Keratinocyte (primary cell): ENCODE measurements around the gene SNX13.

Experiments used
- CTCF ChIP-seq, 3 experiments: IDR thresholded peaks in 1 of 3; conservative IDR thresholded peaks in 1 of 3; optimal IDR thresholded peaks in 1 of 3; 2 replicates in 2 of 3; 3 replicates in 1 of 3; pipeline versions ENCODE3 to v1.5.1; 2011; ENCODE audit warnings: low read length in 3 of 3, mild to moderate bottlenecking in 3 of 3, moderate library complexity in 2 of 3, control low read depth in 1 of 3, inconsistent platforms in 1 of 3; ENCODE audit not compliant: insufficient read depth in 2 of 3; ENCODE audit errors: extremely low read depth in 1 of 3
- EZH2 ChIP-seq: IDR thresholded peaks from one replicate; pipeline ENCODE4 v1.6.1; 2012; ENCODE audit warnings: inconsistent platforms, mild to moderate bottlenecking, low read length, moderate library complexity

- no peak for TF ChIP-seq CTCF (optimal IDR thresholded peaks at IDR 0.05 in 1 of 3, IDR thresholded peaks at IDR 0.05 in 1 of 3, conservative IDR thresholded peaks at IDR 0.05 in 1 of 3; ENCODE audit: extremely low read depth in 1 of 3, insufficient read depth in 2 of 3, low read length in 3 of 3)
- no peak for TF ChIP-seq EZH2
Measured at GRCh38 chr7:17989546-17989945, 49.3 kb upstream of the SNX13 start.
